Measurements from ENCODE around the gene AGR2.
"Not testable (repeated sequence)": the region's sequence is repeated elsewhere in the genome, so short reads cannot be mapped to it uniquely, and the experiment has no call there.

AGR2 gene

DNA sequence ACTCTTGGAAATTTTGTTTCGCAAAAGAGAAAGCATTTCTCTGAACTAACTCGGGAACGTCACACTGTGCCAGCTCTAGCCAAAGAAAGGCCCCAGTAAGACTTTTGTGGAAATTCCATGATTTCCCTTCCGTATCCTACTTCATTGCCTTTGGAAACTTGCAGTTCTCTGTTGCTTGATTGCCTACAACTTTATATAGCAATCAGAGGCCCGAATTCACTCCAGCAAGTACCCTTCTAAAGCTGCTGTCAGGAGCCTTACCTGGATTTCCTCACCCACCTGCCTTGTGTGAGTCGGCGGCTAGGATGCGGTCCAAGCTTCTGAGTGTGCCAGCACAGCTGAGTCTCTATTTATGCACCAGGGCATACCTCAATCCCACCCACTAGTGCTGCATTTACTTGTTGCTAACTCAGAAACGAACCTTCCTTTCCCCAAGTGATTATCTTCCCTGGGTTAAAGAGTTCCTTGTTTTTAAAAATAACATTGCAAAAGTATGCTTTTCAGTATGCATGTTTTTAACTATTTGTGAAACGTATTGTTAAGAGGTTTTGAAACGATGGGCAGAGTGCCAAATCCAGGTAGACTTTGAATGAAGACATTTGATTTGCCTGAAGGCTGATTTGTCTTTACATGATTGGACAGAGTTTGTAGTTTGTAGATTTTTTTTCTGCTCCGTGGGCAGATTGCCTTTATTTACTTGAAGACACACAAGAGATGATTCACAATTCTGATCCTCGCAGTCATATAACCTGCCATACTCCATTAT, at the start of gene AGR2:
Gene AGR2 (minus strand): TSS at position 326 of the 766 bp plus-strand sequence. CDS start 3,203 bp downstream, outside the sequence.
- TF ChIP-seq, protein P1, sequence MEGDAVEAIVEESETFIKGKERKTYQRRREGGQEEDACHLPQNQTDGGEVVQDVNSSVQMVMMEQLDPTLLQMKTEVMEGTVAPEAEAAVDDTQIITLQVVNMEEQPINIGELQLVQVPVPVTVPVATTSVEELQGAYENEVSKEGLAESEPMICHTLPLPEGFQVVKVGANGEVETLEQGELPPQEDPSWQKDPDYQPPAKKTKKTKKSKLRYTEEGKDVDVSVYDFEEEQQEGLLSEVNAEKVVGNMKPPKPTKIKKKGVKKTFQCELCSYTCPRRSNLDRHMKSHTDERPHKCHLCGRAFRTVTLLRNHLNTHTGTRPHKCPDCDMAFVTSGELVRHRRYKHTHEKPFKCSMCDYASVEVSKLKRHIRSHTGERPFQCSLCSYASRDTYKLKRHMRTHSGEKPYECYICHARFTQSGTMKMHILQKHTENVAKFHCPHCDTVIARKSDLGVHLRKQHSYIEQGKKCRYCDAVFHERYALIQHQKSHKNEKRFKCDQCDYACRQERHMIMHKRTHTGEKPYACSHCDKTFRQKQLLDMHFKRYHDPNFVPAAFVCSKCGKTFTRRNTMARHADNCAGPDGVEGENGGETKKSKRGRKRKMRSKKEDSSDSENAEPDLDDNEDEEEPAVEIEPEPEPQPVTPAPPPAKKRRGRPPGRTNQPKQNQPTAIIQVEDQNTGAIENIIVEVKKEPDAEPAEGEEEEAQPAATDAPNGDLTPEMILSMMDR (IDR thresholded peaks at IDR 0.05; ENCODE audit: low read depth, low read length): no peak
- DNase-seq (ENCODE audit: low read depth in 2 of 2): no peak
- no peak within 1 kb of the TSS for H3K4me3 ChIP-seq (replicated peaks in 1 of 2; ENCODE audit: low read depth in 2 of 2, low read length in 2 of 2)

DNA sequence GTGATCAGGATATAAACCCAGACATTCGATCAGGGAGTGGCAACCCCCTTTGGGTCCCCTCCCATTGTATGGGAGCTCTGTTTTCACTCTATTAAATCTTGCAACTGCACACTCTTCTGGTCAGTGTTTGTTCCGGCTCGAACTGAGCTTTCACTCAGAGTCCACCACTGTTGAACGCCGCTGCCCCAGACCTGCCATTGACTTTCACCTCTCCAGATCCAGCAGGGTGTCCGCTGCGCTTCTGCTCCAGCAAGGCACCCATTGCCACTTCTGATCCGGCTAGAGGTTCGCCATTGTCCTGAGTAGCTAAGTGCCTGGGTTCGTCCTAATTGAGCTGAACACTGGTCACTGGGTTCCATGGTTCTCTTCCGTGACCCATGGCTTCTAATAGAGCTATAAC, 48.4 kb upstream of the AGR2 start:
- not testable (repeated sequence) for H3K4me3 ChIP-seq (replicated peaks in 1 of 2; ENCODE audit: low read depth in 2 of 2, low read length in 2 of 2); DNase-seq (ENCODE audit: low read depth in 2 of 2)

DNA sequence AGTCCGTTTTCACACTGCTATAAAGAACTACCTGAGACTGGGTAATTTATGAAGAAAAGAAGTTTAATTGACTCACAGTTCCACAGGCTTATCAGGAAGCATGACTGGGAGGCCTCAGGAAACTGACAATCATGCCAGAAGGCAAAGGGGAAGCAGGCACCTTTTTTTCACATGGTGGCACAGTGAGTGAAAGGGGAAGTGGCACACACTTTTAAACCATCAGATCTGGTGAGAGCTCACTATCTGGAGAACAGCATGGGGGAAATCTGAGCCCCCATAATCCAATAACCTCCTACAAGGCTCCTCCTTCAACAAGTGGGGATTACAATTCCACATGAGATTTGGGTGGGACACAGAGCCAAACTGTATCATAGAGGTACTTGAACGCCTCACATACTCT, 47.0 kb upstream of the AGR2 start:
- TF ChIP-seq, protein P1 (IDR thresholded peaks at IDR 0.05; ENCODE audit: low read depth, low read length): no peak
- no peak overlapping the region for H3K4me3 ChIP-seq (replicated peaks in 1 of 2; ENCODE audit: low read depth in 2 of 2, low read length in 2 of 2)
- no peak for DNase-seq (ENCODE audit: low read depth in 2 of 2)

DNA sequence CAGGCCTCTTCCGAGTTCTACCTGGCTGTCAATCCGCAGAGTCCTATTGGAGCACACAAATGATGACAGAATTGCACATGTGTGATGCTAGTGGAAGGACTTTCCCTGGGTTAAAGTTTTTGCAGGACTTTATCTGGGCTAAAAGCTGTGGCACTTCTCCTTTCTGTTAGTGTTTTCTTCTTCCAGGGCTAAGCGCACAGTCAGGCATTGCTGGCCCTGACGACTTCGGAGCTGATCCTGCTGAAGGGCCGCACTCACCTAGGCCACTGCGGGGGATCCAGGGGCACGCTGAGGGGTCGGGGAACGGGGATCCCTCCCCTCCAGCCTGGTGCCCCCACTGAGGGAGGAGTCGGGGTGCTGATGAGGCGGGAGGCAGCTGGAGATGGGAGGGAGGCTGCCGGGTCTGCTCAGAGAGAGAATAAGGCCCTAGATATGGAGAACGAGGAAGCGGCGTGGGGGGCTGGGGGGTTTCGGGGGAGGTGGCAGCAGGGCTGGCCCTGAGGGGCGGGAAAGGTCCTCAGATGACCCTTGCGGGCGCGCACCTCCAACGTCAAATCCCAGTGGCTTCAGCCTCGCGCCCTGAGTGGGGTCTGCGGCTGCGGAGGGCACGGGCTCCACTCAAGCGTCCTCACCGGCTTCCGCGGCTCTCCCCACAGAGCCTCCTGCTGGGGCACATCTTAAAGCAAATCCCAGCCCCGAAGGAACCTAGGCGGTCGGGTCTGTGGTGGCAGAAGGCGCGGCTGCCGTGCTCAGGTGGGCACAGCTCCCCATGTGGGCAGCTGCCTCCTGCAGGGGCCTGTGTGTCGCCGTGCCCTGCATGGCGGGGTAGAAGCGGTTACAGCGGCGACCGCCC, 46.0 kb upstream of the AGR2 start:
- TF ChIP-seq, protein P1 (IDR thresholded peaks at IDR 0.05; ENCODE audit: low read depth, low read length): no peak
- H3K4me3 ChIP-seq (replicated peaks in 1 of 2; ENCODE audit: low read depth in 2 of 2, low read length in 2 of 2): no peak overlapping the region
- DNase-seq (ENCODE audit: low read depth in 2 of 2): no peak

DNA sequence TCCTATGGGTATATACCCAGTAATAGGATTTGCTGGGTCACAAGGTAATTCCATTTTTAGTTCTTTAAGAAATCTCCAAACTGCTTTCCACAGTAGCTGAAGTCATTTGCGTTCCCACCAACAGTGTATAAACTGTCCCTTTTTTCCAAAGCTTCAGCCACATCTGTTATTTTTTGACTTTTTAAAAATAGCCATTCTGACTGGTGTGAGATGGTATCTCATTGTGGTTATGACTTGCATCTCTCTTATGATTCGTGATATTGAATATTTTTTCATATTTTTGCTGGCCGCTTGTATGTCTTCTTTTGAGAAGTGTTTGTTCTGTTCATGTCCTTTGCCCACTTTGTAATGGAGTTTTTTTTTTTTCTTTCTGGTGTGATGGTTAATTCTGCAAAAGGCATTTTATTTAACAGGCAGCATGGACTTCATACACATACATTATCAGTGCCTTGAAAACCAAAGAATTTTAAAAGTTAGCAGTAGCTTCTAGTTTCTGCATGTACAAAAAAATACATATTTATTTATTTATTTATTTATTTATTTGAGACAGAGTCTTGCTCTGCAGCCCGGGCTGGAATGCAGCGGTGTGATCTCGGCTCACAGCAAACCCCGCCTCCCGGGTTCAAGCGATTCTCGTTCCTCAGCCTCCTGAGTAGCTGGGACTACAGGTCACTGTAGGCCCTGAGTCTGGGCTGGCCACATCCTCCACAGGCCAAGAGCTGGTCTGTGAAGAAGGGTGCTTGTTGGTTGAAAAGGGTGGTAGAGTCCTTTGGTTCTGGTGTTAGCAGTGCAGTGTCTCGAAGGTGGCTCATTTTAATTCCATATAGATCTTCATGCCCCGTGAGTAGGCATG, 44.7 kb upstream of the AGR2 start:
- TF ChIP-seq, protein P1 (IDR thresholded peaks at IDR 0.05; ENCODE audit: low read depth, low read length): no peak
- no peak for DNase-seq (ENCODE audit: low read depth in 2 of 2)
- H3K4me3 ChIP-seq (replicated peaks in 1 of 2; ENCODE audit: low read depth in 2 of 2, low read length in 2 of 2): no peak overlapping the region

DNA sequence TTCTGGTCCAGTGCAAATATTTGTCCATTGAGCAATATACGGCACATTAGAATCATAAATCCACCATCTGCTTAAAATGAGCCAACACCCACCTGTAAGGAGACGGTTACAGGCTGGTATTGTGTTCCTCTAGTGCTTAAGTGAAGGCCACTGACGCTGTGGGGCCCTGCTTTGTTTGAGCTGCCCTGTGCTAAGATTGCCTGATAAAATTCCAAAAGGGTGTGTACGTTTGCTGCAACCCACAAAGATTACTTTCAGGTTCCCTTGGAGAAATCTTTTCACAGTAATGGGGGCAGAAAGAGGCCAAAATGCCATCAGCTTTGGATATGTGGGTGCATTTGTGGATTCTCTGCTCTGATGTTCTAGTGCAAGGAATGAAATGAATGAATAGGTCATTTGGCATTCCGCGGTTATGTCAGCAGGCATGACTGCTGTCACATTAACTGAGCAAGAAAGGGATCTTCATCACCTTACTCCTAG, 42.6 kb upstream of the AGR2 start:
- TF ChIP-seq, protein P1 (IDR thresholded peaks at IDR 0.05; ENCODE audit: low read depth, low read length): no peak
- peak; percentile 5 to 12 for DNase-seq (ENCODE audit: low read depth in 2 of 2)
- H3K4me3 ChIP-seq (replicated peaks in 1 of 2; ENCODE audit: low read depth in 2 of 2, low read length in 2 of 2): no peak overlapping the region

Data from cardiac fibroblast (primary cell).